22Rv1 (cell line): Measurements from ENCODE around the gene ZNF480.

Source experiments
- CTCF ChIP-seq: fragments of 450-650 bp; IDR thresholded peaks from 2 replicates; pipeline ENCODE4 v1.5.1; 2017; ENCODE audit warnings: mild to moderate bottlenecking
- ZFX ChIP-seq: fragments of 450-650 bp; IDR thresholded peaks from 2 replicates; pipeline ENCODE4 v1.6.1; 2017; ENCODE audit warnings: antibody characterized with exemption, borderline replicate concordance

- TF ChIP-seq CTCF (no peak), ZFX (no peak)
Observed at GRCh38 chr19:52296400-52296772, 583 bp upstream of the ZNF480 start.
